Measurements from ENCODE around the gene OPN1LW. TPM values are rescaled to one million over a fixed set of nuclear protein-coding genes. Genes with fewer than 3 reads are reported as not detected.
"Not testable (repeated sequence)": the region's sequence is repeated elsewhere in the genome, so short reads cannot be mapped to it uniquely, and the experiment has no call there.

OPN1LW gene
- not detected for total RNA-seq

GRCh38 chrX:154144010-154144409, at the start of gene OPN1LW:
OPN1LW (plus strand) TSS chrX:154144243; CDS start chrX:154144284, 41 bp downstream.
- H3K36me3 Mint-ChIP-seq (ENCODE audit: low read depth); ATAC-seq; DNase-seq; POLR2A ChIA-PET; CTCF ChIA-PET; H3K4me3 Mint-ChIP-seq; intact Hi-C loops (cut with DNase I, micrococcal nuclease); H3K4me1 Mint-ChIP-seq; H3K27me3 Mint-ChIP-seq; H3K9me3 Mint-ChIP-seq (ENCODE audit: low read depth); H3K27ac Mint-ChIP-seq: not testable (repeated sequence)

DNA sequence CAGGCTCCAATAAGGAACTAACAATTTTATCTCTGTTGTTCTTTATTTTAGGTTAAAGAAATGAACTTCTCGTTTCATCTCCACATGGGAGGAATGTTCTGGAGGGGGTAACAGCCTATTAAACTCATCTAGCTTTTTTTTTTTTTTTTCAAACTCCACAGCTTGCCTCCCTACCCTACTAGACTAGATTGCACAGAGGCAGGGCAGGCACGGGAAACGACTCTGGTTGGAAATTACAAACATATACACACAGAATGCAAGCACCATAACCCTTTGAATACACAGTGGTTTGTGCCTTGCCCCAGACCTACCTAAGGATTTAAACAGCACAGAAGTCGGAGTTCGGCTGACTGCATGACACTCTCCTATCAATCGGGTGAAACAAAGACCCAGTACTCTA, 49.2 kb upstream of the OPN1LW start:
- H3K27me3 Mint-ChIP-seq = no peaks in the 10 kb centered on the region

GRCh38 chrX:154096140-154097002, 47.7 kb upstream of the OPN1LW start:
- Mint-ChIP-seq H3K4me3 (peak overlapping the region; percentile 81), H3K9me3 (ENCODE audit: low read depth) (no peaks in the 10 kb centered on the region), H3K27ac (peak overlapping the region; percentile 96), H3K27me3 (no peaks in the 10 kb centered on the region), H3K4me1 (peaks cover 64% of the 10 kb centered on the region), H3K36me3 (ENCODE audit: low read depth) (peaks cover 12% of the 10 kb centered on the region)
- intact Hi-C loops (cut with DNase I, micrococcal nuclease) = loop anchor here in 1 of 2 experiments (1.0 to 10.0 kb wide), 12 partner anchors 40 to 666 kb away; partner anchors contain the start of genes ABCD1, BCAP31, DKC1 and EMD
- DNase-seq (peak; percentile 40), ATAC-seq (peak; percentile 21)
- CTCF ChIA-PET = no interaction called here
- POLR2A ChIA-PET = interaction anchor here (1.0 kb wide), 1 partner anchor 9 kb away, joined by 3 read pairs; no protein-coding TSS in a partner anchor

More for the DNA sequence above, 49.2 kb upstream of the OPN1LW start:
- H3K27ac Mint-ChIP-seq = peak overlapping the region; percentile 59
- peak overlapping the region; percentile 81 for H3K4me3 Mint-ChIP-seq
- intact Hi-C loops (cut with DNase I, micrococcal nuclease) = loop anchor here in 1 of 2 experiments (5.0 to 10.0 kb wide), 2 partner anchors 370 to 667 kb away; partner anchors contain the start of genes ABCD1, BCAP31 and DKC1
- ChIA-PET CTCF (no interaction called here), POLR2A (interaction anchor here (0.9 kb wide), 1 partner anchor 12 kb away, joined by 5 read pairs; no protein-coding TSS in a partner anchor)
- ATAC-seq (no peak), DNase-seq (no peak)
- H3K36me3 Mint-ChIP-seq (ENCODE audit: low read depth) = peaks cover 20% of the 10 kb centered on the region
- H3K4me1 Mint-ChIP-seq = peaks cover 70% of the 10 kb centered on the region
- H3K9me3 Mint-ChIP-seq (ENCODE audit: low read depth) = no peaks in the 10 kb centered on the region

DNA sequence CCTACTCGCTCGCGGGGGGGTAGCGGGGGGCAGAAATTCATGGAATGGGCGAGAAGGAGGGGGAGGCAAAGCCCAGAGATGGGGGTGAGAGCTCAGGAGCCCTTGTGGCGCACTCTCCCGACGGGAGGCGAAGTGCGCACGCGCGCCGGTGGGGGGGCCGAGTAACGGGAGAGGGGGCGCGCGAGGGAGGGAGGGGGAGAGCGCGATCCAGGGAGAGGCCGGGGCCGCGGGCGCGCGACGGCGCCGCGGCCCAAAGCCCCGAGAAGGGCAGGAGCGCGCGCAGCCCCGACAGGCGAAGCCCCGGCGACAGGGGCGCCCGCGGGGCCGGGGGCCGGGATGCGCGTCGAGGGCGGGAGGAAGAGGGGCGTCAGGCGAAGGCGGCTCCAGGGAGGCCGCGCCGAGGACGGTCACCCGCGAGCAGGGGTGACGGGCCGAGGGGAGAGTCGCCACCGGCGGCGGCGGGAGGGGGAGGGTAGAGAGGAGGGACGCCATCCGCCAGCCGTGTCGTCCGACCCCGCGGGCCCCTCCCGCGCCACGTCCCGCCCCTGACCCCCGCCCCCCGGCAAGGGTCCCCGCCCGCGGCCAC, 46.9 kb upstream of the OPN1LW start:
- intact Hi-C loops (cut with DNase I, micrococcal nuclease) = loop anchor here in 1 of 2 experiments (1.0 to 10.0 kb wide), 12 partner anchors 39 to 665 kb away; partner anchors contain the start of genes ABCD1, BCAP31, DKC1 and EMD
- DNase-seq (peak; percentile 78), ATAC-seq (peak; percentile 11)
- Mint-ChIP-seq H3K9me3 (ENCODE audit: low read depth) (no peaks in the 10 kb centered on the region), H3K4me3 (peak overlapping the region; percentile 81), H3K36me3 (ENCODE audit: low read depth) (peaks cover 12% of the 10 kb centered on the region), H3K27ac (peak overlapping the region; percentile 96), H3K4me1 (peaks cover 62% of the 10 kb centered on the region), H3K27me3 (peaks cover under 1% of the 10 kb centered on the region)
- POLR2A ChIA-PET = interaction anchor here (1.0 kb wide), 1 partner anchor 130 kb away, joined by 4 read pairs; no protein-coding TSS in a partner anchor
- CTCF ChIA-PET = interaction anchor here (0.7 kb wide), 1 partner anchor 708 kb away, joined by 3 read pairs; no protein-coding TSS in a partner anchor

DNA sequence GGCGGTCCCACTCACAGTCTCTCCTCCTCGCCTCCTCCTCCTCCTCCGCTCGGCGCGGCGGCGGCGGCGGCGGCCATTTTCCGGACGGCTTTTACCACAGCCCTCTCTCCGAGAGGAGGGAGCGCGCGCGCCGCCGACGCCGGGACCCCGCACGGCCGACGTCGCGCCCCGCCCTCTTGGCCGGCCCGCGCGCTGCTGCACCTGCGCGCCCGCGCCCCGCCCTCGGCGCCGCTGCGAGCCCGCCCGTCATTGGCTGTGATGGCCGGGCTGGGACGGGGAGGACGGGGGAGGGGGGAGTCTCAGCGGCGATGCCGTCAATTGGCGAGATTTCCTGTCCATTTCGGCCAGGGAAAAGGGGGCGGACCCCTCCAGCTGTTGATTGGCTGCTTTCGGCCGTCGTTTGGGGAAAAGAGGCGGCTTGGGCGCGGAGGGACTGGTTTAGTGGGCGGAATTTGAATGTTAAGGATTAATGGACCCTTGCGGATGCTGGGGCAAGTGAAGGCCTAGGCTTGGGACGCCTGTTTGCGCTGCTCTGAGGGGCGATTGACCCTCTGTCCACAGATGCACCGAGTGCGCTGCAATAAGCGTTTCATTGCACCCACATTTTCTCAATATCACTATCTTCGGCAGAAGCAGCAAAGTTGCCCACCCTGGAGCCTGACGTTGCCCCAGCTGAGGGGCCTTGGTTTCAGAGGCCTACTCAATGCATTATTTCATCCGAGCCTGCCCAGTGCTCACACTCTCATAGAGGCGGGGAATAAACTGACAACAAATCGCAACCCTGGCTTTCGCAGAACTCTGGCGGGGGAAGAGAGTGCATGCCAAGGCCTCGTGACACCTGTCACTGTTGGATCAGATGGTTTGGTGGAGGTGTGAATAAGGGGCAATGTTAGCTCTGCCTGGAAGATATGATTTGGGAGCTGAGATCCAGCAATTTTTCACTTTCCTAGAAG, 46.2 kb upstream of the OPN1LW start, which contains the start of gene MECP2:
Gene MECP2, minus strand, starts transcription at position 129 of the 953 bp plus-strand sequence.
- Mint-ChIP-seq H3K27ac (peak within 1 kb of the TSS; percentile 96), H3K36me3 (ENCODE audit: low read depth) (peaks cover 12% of the 10 kb centered on the region), H3K4me1 (peaks cover 56% of the 10 kb centered on the region), H3K4me3 (peak within 1 kb of the TSS; percentile 81), H3K27me3 (peaks cover 2% of the 10 kb centered on the region), H3K9me3 (ENCODE audit: low read depth) (no peaks in the 10 kb centered on the region)
- DNase-seq (peak; percentile 93), ATAC-seq (peak; percentile 87)
- ChIA-PET POLR2A (interaction anchor here (1.0 kb wide), 1 partner anchor 131 kb away, joined by 4 read pairs; no protein-coding TSS in a partner anchor), CTCF (interaction anchor here (0.7 kb wide), 1 partner anchor 707 kb away, joined by 3 read pairs; no protein-coding TSS in a partner anchor)
- intact Hi-C loops (cut with DNase I, micrococcal nuclease) = loop anchor here in 1 of 2 experiments (1.0 to 10.0 kb wide), 12 partner anchors 38 to 664 kb away; partner anchors contain the start of genes ABCD1, BCAP31, DKC1 and EMD

GRCh38 chrX:154098551-154098950, 45.5 kb upstream of the OPN1LW start:
- Mint-ChIP-seq H3K4me1 (peaks cover 53% of the 10 kb centered on the region), H3K27ac (peak overlapping the region; percentile 80), H3K36me3 (ENCODE audit: low read depth) (peaks cover 12% of the 10 kb centered on the region), H3K27me3 (peaks cover 2% of the 10 kb centered on the region), H3K9me3 (ENCODE audit: low read depth) (no peaks in the 10 kb centered on the region), H3K4me3 (peak overlapping the region; percentile 81)
- intact Hi-C loops (cut with DNase I, micrococcal nuclease) = loop anchor here in 1 of 2 experiments (5.0 to 10.0 kb wide), 2 partner anchors 374 to 664 kb away; partner anchors contain the start of genes ABCD1, BCAP31 and DKC1
- no peak for DNase-seq
- ChIA-PET POLR2A (no interaction called here), CTCF (no interaction called here)
- ATAC-seq = no peak

GRCh38 chrX:154113729-154114128, 30.3 kb upstream of the OPN1LW start:
- Mint-ChIP-seq H3K4me3 (no peak overlapping the region), H3K36me3 (ENCODE audit: low read depth) (no peaks in the 10 kb centered on the region), H3K9me3 (ENCODE audit: low read depth) (no peaks in the 10 kb centered on the region), H3K27me3 (no peaks in the 10 kb centered on the region), H3K4me1 (peaks cover 5% of the 10 kb centered on the region), H3K27ac (no peak overlapping the region)
- ATAC-seq = no peak
- POLR2A ChIA-PET = no interaction called here
- no peak for DNase-seq
- CTCF ChIA-PET = interaction anchor here (1.0 kb wide), 1 partner anchor 10 kb away, joined by 4 read pairs; no protein-coding TSS in a partner anchor
- intact Hi-C loops (cut with DNase I, micrococcal nuclease) = no loop called here

DNA sequence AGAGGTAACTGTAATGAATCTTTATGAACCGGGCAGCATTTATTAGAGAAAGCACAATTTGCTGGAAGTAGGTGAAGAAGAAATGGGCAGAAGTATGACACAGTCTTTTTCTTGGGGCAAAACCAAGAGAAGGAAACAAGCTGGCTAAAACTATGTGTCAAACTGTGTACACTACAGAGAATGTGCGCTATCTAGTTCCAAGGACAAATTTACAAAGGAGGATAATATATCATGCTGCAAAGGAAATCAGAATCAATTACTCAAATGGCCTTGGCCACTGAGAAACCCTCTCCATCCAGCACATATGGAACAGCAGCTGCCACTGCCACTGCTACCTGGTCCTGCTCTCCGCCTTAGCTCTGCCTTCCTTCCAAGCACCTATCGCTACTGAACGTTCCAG, 29.4 kb upstream of the OPN1LW start:
- Mint-ChIP-seq H3K27me3 (no peaks in the 10 kb centered on the region), H3K4me3 (no peak overlapping the region), H3K9me3 (ENCODE audit: low read depth) (no peaks in the 10 kb centered on the region), H3K27ac (no peak overlapping the region), H3K36me3 (ENCODE audit: low read depth) (no peaks in the 10 kb centered on the region), H3K4me1 (peaks cover 5% of the 10 kb centered on the region)
- DNase-seq (no peak), ATAC-seq (no peak)
- intact Hi-C loops (cut with DNase I, micrococcal nuclease) = no loop called here
- POLR2A ChIA-PET = no interaction called here
- CTCF ChIA-PET = no interaction called here

DNA sequence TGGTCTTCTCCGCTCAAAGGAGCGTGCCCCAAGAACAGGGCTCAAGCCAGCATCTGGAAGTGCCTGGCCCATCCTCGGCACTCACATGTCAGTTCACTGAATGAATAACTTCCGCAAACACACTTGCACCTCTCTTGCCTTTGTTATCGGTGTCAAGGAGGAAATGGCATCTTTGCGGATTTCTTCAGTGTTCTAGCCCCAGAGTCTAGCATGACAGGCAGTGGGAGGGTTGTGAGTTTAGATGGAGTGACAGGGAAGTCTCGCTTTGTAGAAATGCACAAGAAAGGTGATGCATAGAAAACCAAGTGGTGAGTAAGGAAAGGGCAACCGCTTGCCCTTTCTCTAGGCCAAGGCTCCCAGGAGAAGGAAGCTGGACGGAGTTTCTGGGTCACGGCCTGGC, 29.0 kb upstream of the OPN1LW start:
- Mint-ChIP-seq H3K4me3 (no peak overlapping the region), H3K27ac (no peak overlapping the region), H3K27me3 (no peaks in the 10 kb centered on the region), H3K9me3 (ENCODE audit: low read depth) (no peaks in the 10 kb centered on the region), H3K36me3 (ENCODE audit: low read depth) (no peaks in the 10 kb centered on the region), H3K4me1 (peaks cover 5% of the 10 kb centered on the region)
- intact Hi-C loops (cut with DNase I, micrococcal nuclease) = no loop called here
- CTCF ChIA-PET = no interaction called here
- POLR2A ChIA-PET = no interaction called here
- DNase-seq (no peak), ATAC-seq (no peak)

DNA sequence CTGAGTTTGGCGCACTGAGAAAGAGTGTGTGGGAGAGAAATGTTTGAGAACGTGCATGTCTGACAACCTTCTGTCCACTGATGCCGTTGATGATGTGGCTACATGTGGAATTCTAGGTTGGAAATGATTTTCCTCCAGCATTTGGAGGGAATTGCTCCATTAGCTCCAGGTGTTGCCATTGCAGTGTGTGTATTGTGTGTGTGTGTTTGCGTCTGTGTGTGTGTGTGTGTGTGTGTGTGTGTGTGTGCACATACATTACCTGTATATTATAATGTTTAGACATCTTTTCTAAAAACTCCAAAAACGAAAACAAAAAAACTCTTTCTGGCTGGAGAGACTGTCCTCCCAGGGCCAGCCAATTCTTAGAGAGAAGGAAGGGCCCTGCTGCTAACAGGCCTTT, 28.3 kb upstream of the OPN1LW start:
- intact Hi-C loops (cut with DNase I, micrococcal nuclease) = no loop called here
- H3K27ac Mint-ChIP-seq = no peak overlapping the region
- H3K4me3 Mint-ChIP-seq = no peak overlapping the region
- H3K9me3 Mint-ChIP-seq (ENCODE audit: low read depth) = no peaks in the 10 kb centered on the region
- no peaks in the 10 kb centered on the region for H3K27me3 Mint-ChIP-seq
- POLR2A ChIA-PET = no interaction called here
- CTCF ChIA-PET = no interaction called here
- peaks cover 5% of the 10 kb centered on the region for H3K4me1 Mint-ChIP-seq
- ATAC-seq (no peak), DNase-seq (no peak)
- H3K36me3 Mint-ChIP-seq (ENCODE audit: low read depth) = no peaks in the 10 kb centered on the region

Data from activated CD4-positive, alpha-beta T cell treated with anti-CD3 and anti-CD28 coated beads for 36 hours (primary cell).